Measurements from ENCODE around the gene DNM3.
"Not testable (repeated sequence)": the region's sequence is repeated elsewhere in the genome, so short reads cannot be mapped to it uniquely, and the experiment has no call there.

DNM3 gene

DNA sequence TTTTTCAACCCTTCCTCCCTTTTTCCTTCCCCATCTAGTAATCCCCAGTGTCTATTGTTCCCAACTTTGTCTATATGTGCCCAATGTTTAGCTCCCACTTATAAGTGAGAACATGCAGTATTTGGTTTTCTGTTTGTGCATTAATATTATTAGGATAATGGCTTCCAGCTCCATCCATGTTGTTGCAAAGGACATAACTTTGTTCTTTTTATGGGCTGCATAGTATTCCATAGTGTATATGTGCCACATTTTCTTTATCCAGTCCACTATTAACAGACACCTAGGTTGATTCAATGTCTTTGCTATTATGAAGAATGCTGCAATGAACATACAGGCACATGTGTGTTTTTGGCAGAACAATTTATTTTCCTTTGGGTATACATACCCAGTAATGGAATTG is 458.2 kb downstream of the DNM3 start:
- Histone ChIP-seq H3K36me3 (replicated peaks; ENCODE audit: insufficient read depth, low read length) (no peaks in the 10 kb centered on the region), H3K4me3 (ENCODE audit: low read length) (no peak overlapping the region), H3K9me3 (replicated peaks; ENCODE audit: insufficient read depth, low read length) (no peaks in the 10 kb centered on the region), H4K20me1 (ENCODE audit: insufficient read depth, low read length) (no peaks in the 10 kb centered on the region), H3K4me1 (ENCODE audit: low read length) (no peaks in the 10 kb centered on the region), H2AFZ (ENCODE audit: low read length) (no peak overlapping the region), H3K27ac (ENCODE audit: low read length) (no peak overlapping the region), H3K9me2 (replicated peaks; ENCODE audit: insufficient read depth, low read length) (no peaks in the 10 kb centered on the region), H3K9ac (ENCODE audit: low read length) (no peak overlapping the region), H3K79me2 (ENCODE audit: low read length) (no peaks in the 10 kb centered on the region), H3K27me3 (replicated peaks; ENCODE audit: insufficient read depth, low read length) (no peaks in the 10 kb centered on the region), H3F3A (ENCODE audit: insufficient read depth, low read length) (no peaks in the 10 kb centered on the region), H3K4me2 (ENCODE audit: low read depth, low read length) (no peak overlapping the region)
- DNase-seq: no peak
- no peak for TF ChIP-seq EZH2 (optimal IDR thresholded peaks at IDR 0.05; ENCODE audit: low read depth, low read length)

DNA sequence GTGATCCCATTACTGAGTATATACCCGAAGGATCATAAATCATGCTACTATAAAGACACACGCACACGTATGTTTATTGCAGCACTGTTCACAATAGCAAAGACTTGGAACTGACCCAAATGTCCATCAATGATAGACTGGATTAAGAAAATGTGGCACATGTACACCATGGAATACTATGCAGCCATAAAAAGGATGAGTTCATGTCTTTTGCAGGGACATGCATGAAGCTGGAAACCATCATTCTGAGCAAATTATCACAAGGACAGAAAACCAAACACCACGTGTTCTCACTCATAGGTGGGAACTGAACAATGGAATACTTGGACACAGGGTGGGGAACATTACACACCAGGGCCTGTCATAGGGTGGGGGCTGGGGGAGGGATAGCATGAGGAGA is 466.2 kb downstream of the DNM3 start:
- not testable (repeated sequence) for H3K36me3 ChIP-seq (replicated peaks; ENCODE audit: insufficient read depth, low read length); H3K9ac ChIP-seq (ENCODE audit: low read length); H3K79me2 ChIP-seq (ENCODE audit: low read length); H3K9me2 ChIP-seq (replicated peaks; ENCODE audit: insufficient read depth, low read length); H3K27me3 ChIP-seq (replicated peaks; ENCODE audit: insufficient read depth, low read length); H3K4me2 ChIP-seq (ENCODE audit: low read depth, low read length); H4K20me1 ChIP-seq (ENCODE audit: insufficient read depth, low read length); H3K27ac ChIP-seq (ENCODE audit: low read length); H2AFZ ChIP-seq (ENCODE audit: low read length); DNase-seq; H3K9me3 ChIP-seq (replicated peaks; ENCODE audit: insufficient read depth, low read length); H3F3A ChIP-seq (ENCODE audit: insufficient read depth, low read length); H3K4me1 ChIP-seq (ENCODE audit: low read length); H3K4me3 ChIP-seq (ENCODE audit: low read length)

DNA sequence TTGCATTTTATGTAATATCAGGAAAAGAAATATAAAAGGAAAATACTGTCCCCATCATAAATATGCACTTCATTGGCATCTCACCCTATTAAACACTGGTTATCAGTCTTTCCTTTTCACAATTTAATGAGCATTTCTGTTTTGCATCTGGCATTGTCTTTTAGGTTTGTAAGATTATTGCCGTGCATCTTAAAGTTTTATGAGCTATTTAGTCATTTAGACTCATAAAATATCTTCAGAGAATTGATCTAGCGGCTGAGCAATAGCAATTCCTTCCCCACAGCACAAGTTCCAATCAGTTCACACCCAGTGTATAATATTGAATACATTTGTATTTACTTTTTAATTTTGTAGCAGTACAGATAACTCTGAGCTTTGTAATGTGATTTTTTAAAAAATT is 466.8 kb downstream of the DNM3 start:
- Histone ChIP-seq H3K9me3 (replicated peaks; ENCODE audit: insufficient read depth, low read length) (no peaks in the 10 kb centered on the region), H3K4me3 (ENCODE audit: low read length) (no peak overlapping the region), H3K9me2 (replicated peaks; ENCODE audit: insufficient read depth, low read length) (no peaks in the 10 kb centered on the region), H3F3A (ENCODE audit: insufficient read depth, low read length) (no peaks in the 10 kb centered on the region), H3K9ac (ENCODE audit: low read length) (no peak overlapping the region), H3K27ac (ENCODE audit: low read length) (no peak overlapping the region), H3K4me1 (ENCODE audit: low read length) (no peaks in the 10 kb centered on the region), H3K4me2 (ENCODE audit: low read depth, low read length) (no peak overlapping the region), H3K27me3 (replicated peaks; ENCODE audit: insufficient read depth, low read length) (no peaks in the 10 kb centered on the region), H3K36me3 (replicated peaks; ENCODE audit: insufficient read depth, low read length) (no peaks in the 10 kb centered on the region), H4K20me1 (ENCODE audit: insufficient read depth, low read length) (no peaks in the 10 kb centered on the region), H3K79me2 (ENCODE audit: low read length) (no peaks in the 10 kb centered on the region), H2AFZ (ENCODE audit: low read length) (no peak overlapping the region)
- no peak for DNase-seq
- TF ChIP-seq EZH2phosphoT487 (IDR thresholded peaks at IDR 0.05; ENCODE audit: low read length): no peak

DNA sequence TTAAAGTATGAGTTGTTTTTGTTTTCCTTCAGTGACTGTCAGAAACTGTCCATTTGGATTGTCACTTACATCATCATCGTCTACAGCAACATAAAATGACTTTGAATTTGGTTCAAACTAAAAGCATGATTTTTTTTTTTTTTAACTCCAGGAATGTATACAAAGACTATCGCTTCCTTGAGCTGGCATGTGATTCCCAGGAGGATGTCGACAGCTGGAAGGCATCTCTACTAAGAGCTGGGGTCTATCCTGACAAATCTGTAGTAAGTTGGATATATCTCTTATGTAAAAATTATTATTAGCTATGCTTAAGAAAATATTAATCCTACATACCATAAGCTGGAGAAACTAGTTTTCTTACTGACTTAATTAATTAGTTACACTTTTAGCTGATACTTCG is 467.3 kb downstream of the DNM3 start:
- H3F3A ChIP-seq (ENCODE audit: insufficient read depth, low read length): no peaks in the 10 kb centered on the region
- H3K4me2 ChIP-seq (ENCODE audit: low read depth, low read length): no peak overlapping the region
- no peaks in the 10 kb centered on the region for H3K79me2 ChIP-seq (ENCODE audit: low read length)
- H4K20me1 ChIP-seq (ENCODE audit: insufficient read depth, low read length): no peaks in the 10 kb centered on the region
- H3K4me1 ChIP-seq (ENCODE audit: low read length): no peaks in the 10 kb centered on the region
- no peaks in the 10 kb centered on the region for H3K27me3 ChIP-seq (replicated peaks; ENCODE audit: insufficient read depth, low read length)
- H3K27ac ChIP-seq (ENCODE audit: low read length): no peak overlapping the region
- TF ChIP-seq, protein P1, sequence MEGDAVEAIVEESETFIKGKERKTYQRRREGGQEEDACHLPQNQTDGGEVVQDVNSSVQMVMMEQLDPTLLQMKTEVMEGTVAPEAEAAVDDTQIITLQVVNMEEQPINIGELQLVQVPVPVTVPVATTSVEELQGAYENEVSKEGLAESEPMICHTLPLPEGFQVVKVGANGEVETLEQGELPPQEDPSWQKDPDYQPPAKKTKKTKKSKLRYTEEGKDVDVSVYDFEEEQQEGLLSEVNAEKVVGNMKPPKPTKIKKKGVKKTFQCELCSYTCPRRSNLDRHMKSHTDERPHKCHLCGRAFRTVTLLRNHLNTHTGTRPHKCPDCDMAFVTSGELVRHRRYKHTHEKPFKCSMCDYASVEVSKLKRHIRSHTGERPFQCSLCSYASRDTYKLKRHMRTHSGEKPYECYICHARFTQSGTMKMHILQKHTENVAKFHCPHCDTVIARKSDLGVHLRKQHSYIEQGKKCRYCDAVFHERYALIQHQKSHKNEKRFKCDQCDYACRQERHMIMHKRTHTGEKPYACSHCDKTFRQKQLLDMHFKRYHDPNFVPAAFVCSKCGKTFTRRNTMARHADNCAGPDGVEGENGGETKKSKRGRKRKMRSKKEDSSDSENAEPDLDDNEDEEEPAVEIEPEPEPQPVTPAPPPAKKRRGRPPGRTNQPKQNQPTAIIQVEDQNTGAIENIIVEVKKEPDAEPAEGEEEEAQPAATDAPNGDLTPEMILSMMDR (IDR thresholded peaks at IDR 0.05; ENCODE audit: low read length): no peak
- TF ChIP-seq EZH2 (optimal IDR thresholded peaks at IDR 0.05; ENCODE audit: low read depth, low read length): no peak
- no peak for TF ChIP-seq EZH2phosphoT487 (IDR thresholded peaks at IDR 0.05; ENCODE audit: low read length)
- H3K36me3 ChIP-seq (replicated peaks; ENCODE audit: insufficient read depth, low read length): no peaks in the 10 kb centered on the region
- H2AFZ ChIP-seq (ENCODE audit: low read length): no peak overlapping the region
- H3K9ac ChIP-seq (ENCODE audit: low read length): no peak overlapping the region
- H3K9me2 ChIP-seq (replicated peaks; ENCODE audit: insufficient read depth, low read length): no peaks in the 10 kb centered on the region
- H3K4me3 ChIP-seq (ENCODE audit: low read length): no peak overlapping the region
- no peak for DNase-seq
- no peaks in the 10 kb centered on the region for H3K9me3 ChIP-seq (replicated peaks; ENCODE audit: insufficient read depth, low read length)

DNA sequence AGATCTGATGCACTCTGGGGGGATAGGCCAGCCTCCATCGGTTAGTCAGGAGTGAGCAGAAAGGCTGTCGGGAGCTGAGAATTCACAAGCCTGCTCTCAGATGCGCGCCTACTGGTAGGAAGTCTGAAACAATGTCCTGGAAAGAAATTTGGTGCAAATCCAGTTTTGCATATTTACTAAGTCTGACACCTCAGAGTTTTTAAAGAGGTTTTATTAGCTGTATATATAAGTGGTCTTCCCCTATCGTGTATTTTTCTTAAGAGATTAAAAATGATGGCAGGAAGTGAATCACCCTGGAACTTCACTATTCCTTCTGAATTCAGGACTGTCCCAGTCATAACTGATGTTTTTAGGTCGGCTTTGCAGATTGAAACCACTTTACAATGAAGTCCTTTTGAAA is 479.4 kb downstream of the DNM3 start:
- Histone ChIP-seq H2AFZ (ENCODE audit: low read length) (no peak overlapping the region), H3F3A (ENCODE audit: insufficient read depth, low read length) (no peaks in the 10 kb centered on the region), H3K4me2 (ENCODE audit: low read depth, low read length) (no peak overlapping the region), H3K4me1 (ENCODE audit: low read length) (no peaks in the 10 kb centered on the region), H3K9me2 (replicated peaks; ENCODE audit: insufficient read depth, low read length) (no peaks in the 10 kb centered on the region), H3K36me3 (replicated peaks; ENCODE audit: insufficient read depth, low read length) (no peaks in the 10 kb centered on the region), H3K9me3 (replicated peaks; ENCODE audit: insufficient read depth, low read length) (no peaks in the 10 kb centered on the region), H3K9ac (ENCODE audit: low read length) (no peak overlapping the region), H3K27me3 (replicated peaks; ENCODE audit: insufficient read depth, low read length) (no peaks in the 10 kb centered on the region), H4K20me1 (ENCODE audit: insufficient read depth, low read length) (no peaks in the 10 kb centered on the region), H3K4me3 (ENCODE audit: low read length) (no peak overlapping the region), H3K27ac (ENCODE audit: low read length) (no peak overlapping the region), H3K79me2 (ENCODE audit: low read length) (no peaks in the 10 kb centered on the region)
- TF ChIP-seq EZH2 (optimal IDR thresholded peaks at IDR 0.05; ENCODE audit: low read depth, low read length): no peak
- TF ChIP-seq, protein P1 (IDR thresholded peaks at IDR 0.05; ENCODE audit: low read length): no peak
- TF ChIP-seq EZH2phosphoT487 (IDR thresholded peaks at IDR 0.05; ENCODE audit: low read length): no peak
- no peak for DNase-seq
